ENCODE results near the gene NOA1.
"Not testable (repeated sequence)": the region's sequence is repeated elsewhere in the genome, so short reads cannot be mapped to it uniquely, and the experiment has no call there.

Gene NOA1

DNA sequence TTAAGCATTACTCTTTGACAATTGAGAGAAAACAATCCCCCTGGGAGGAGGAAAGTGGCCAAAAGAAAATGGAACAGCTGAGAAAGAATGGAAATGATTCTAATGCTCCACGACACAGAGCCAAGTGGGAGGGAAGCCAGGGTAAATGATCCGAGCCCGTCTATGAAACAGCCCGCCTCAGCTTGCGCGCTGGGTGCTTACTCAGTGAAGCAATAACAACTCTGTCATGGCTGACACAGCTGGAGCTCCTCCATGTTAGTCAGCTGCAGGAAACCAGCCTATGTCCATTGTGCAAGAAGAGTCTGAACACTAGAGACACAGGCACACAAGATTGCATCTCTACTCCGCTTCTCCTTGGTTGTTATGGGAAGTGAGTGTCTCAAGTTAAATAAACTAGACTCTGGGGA, 19.3 kb downstream of the NOA1 start:
- no peak for DNase-seq (ENCODE audit: low read depth in 3 of 3)

DNA sequence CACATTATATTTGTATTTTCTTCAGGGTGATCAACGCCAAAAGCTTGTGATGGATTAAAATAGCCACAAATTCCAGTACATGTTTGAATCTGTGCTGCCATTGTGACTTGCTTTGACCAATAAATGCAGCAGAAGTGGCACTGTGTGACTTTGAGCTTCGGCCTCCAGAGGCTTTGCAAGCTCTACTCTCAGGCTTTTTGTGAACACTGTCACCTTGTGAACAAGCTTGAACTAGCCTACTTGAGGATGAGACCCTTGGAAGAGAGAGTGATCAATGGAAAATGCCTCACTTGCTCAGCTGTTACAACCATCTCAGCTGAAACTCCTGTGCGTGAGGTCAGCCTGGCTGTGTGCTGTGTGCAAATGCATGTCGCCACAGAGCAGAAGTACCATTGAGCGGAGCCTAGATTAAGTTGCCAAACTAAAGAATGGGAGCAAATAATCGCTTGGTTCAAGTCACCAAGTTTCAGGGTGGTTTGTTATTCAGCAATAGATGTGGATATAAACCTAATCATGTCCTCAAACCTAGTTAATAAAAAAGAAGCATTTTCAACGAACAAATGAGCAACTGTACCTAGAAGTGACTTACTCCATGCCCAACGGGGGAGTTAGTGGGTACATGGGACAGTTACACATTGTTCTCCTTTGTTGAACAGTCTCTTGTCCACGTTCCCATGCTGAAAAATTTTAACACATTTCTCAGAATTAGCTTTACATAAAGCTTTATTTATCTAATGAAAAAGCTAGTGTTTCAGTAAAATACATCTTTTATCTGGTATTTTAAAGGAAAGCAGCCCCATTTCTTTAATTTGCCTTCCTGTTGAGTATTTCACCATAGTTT, 23.5 kb downstream of the NOA1 start:
- no peak for DNase-seq (ENCODE audit: low read depth in 3 of 3)

DNA sequence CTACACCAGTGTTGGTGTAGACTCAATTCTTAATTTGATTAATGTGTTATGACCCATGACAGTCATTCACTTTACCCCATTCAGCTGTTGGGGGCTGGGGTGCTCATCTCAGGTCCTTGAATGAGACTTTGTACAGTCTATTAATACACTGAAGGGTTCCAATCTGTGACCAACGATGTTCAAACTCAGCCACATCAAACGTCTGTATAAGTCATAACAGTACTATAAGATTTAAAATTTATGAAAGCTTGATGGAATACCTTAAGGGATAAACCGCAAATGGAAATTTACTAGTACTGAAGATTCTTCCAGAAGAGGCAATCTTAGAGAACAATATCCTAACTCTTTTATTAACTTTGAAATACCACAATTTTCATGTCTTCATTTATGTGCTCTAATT, 36.0 kb downstream of the NOA1 start:
- DNase-seq (ENCODE audit: low read depth in 3 of 3) = no peak

DNA sequence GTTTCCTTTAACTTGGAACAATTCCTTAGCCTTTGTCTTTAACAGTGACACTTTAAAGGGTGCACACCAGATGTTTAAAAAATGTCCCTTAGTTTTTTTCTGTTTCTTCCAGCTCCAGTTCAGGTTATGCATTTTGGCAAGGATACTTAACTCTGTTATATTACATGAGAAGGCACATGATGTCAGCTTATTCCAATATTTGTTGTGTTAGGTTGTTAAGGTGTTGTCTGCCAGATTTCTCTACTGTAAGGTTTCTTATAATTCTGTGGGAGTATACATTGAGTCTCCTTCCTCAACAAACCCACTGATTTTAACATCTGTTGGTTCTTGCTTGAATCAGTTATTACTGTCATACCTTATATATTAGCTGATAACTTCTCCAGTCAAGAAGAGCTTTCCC, 36.4 kb downstream of the NOA1 start:
- no peak for DNase-seq (ENCODE audit: low read depth in 3 of 3)

DNA sequence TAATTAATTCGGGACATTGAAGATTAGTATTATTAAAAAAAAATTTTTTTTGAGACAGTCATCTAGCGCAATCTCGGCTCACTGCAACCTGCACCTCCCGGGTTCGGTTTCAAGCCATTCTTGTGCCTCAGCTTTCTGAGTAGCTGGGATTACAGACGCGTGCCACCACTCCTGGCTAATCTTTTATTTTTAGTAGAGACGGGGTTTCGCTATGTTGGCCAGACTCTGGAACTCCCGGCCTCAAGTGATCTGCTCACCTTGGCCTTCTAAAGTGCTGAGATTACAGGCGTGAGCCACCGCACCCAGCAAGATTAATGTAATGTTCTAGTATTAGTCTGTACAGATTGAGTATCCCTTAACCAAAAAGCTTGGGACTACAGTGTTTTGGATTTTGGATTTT, 37.0 kb downstream of the NOA1 start:
- DNase-seq (ENCODE audit: low read depth in 3 of 3) = no peak

DNA sequence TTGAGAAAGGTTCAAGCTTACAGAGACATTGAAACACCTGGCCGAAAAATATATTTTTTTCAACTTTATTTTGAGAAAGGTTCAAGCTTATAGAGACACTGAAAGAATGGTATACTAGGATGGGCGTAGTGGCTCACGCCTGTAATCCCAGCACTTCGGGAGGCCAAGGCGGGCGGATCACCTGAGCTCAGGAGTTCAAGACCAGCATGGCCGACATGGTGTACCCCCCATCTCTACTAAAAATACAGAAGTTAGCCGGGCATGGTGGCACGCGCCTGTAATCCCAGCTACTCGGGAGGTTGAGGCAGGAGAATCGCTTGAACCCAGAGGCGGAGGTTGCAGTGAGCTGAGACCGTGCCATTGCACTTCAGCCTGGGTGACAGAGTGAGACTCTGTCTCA, 37.6 kb downstream of the NOA1 start:
- DNase-seq (ENCODE audit: low read depth in 3 of 3) = not testable (repeated sequence)

DNA sequence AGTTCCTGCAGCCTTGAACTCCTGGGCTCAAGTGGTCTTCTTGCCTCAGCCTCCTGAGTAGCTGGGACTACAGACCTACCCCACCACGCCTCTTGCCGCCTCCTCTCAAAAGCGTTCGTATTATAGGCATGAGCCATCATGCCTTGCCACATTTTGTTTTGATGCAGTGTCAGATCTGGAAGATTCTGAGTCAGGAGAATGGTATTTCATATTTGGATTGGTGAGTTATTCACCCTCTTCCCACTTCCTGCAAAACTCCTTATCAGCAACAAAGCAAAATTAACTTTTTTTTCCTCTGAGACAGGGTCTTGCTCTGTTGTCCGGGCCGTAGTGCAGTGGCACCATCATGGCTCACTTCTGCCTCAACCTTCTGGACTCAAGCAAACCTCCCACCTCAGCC, 40.1 kb downstream of the NOA1 start:
- DNase-seq (ENCODE audit: low read depth in 3 of 3) = no peak

DNA sequence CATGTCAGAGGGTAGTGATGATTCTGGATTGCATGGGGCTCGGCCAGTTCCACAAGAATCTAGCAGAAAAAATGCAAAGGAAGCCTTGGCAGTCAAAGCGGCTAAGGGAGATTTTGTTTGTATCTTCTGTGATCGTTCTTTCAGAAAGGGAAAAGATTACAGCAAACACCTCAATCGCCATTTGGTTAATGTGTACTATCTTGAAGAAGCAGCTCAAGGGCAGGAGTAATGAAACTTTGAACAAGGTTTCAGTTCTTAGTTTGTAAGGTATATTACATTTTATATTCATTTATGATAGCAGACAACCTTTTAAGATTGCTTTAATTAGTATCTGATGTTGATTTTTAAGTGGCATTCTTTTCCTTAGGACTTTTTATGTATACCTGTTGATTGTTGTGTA, 45.5 kb downstream of the NOA1 start:
- no peak for DNase-seq (ENCODE audit: low read depth in 3 of 3)

DNA sequence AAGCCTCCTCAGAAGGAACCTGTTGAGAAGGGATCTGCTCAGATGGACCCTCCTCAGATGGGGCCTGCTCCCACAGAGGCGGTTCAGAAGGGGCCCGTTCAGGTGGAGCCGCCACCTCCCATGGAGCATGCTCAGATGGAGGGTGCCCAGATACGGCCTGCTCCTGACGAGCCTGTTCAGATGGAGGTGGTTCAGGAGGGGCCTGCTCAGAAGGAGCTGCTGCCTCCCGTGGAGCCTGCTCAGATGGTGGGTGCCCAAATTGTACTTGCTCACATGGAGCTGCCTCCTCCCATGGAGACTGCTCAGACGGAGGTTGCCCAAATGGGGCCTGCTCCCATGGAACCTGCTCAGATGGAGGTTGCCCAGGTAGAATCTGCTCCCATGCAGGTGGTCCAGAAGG, 46.8 kb downstream of the NOA1 start:
- DNase-seq (ENCODE audit: low read depth in 3 of 3) = no peak

DNA sequence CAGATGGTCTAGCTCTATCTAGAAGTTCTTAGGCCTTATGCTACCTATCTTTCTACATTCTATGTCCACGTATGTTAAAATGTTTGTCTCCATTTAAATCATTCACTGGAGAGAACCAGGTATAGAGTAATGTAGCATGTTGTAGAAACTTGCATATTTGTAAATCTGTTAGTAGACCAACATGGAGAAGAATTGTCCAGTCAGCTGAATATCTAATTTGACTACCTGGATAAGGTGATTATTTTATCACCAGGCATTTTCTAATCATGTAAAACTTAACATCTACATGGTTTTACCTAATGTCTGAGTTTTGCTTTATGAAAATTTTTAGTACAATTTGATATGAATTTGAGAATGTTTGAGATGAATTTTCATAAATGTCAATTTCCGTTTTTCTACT, 50.2 kb downstream of the NOA1 start:
- no peak for DNase-seq (ENCODE audit: low read depth in 3 of 3)

DNA sequence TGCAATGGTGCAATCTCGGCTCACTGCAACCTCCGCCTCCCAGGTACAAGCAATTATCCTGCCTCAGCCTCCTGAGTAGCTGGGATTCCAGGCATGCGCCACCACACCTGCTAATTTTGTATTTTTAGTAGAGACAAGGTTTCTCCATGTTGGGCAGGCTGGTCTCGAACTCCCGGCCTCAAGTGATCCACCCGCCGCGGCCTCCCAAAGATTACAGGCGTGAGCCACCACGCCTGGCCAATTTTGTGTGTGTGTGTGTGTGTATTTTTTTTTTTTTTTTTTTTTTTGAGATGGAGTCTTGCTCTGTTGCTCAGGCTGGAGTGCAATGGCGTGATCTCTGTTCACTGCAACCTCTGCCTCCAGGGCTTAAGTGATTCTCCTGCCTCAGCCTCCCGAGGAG, 62.4 kb downstream of the NOA1 start:
- not testable (repeated sequence) for DNase-seq (ENCODE audit: low read depth in 3 of 3)

DNA sequence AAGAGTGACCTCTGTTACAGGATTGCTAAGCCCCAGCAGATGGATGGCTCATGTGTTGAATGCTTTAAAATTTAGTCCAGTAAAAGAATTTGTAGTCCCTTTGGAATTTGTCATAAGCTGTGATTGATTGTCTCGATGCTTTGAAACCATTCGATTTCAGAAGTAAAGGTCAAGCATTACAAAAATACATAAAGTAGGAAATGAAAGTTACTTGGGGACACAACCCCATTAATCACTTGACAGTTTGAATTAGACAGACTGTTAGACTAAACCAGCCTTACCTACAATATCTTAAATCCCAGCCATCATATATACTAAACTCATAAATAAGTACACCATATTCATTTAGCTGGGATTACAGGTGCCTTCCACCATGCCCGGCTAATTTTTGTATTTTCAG, 63.1 kb downstream of the NOA1 start:
- no peak for DNase-seq (ENCODE audit: low read depth in 3 of 3)
